GM18517 (cell line): Measurements from ENCODE around the gene TMEM63C.
A peak's percentile ranks its signal among the peaks of the same experiment; 100 is the strongest.
"Not testable (repeated sequence)": the region's sequence is repeated elsewhere in the genome, so short reads cannot be mapped to it uniquely, and the experiment has no call there.

Experiments used
- ATAC-seq: cut with Tn5 transposase; IDR thresholded peaks from one replicate; pipeline ENCODE4 v1.9.1; 2021; ENCODE audit warnings: mild to moderate bottlenecking, moderate library complexity; ENCODE audit not compliant: unreplicated experiment

TMEM63C gene

GRCh38 chr14:77155083-77155482 is 26.5 kb upstream of the TMEM63C start:
- ATAC-seq, result no peak

GRCh38 chr14:77157740-77158139 is 23.9 kb upstream of the TMEM63C start:
- ATAC-seq, result no peak

- no peak for ATAC-seq
These were observed 23.3 kb upstream of the TMEM63C start for GRCh38 chr14:77158175-77158881.

GRCh38 chr14:77158882-77159255 is 22.7 kb upstream of the TMEM63C start:
- no peak for ATAC-seq

GRCh38 chr14:77161011-77161410 is 20.6 kb upstream of the TMEM63C start:
- ATAC-seq, result no peak

GRCh38 chr14:77170045-77170444 is 11.6 kb upstream of the TMEM63C start:
- ATAC-seq, result no peak

GRCh38 chr14:77172916-77173315 is 8.7 kb upstream of the TMEM63C start:
- no peak for ATAC-seq

GRCh38 chr14:77173911-77174617 is 7.5 kb upstream of the TMEM63C start:
- not testable (repeated sequence) for ATAC-seq

- ATAC-seq, result no peak
These were observed 5.8 kb upstream of the TMEM63C start for GRCh38 chr14:77175843-77176242.

GRCh38 chr14:77177702-77178101 is 3.9 kb upstream of the TMEM63C start:
- no peak for ATAC-seq

- ATAC-seq, result no peak
These were observed 2.9 kb upstream of the TMEM63C start for GRCh38 chr14:77178656-77179055.

- peak; percentile 23 for ATAC-seq
These were observed 634 bp upstream of the TMEM63C start for GRCh38 chr14:77180726-77181602.

- ATAC-seq, result no peak
These were observed 2.3 kb downstream of the TMEM63C start for GRCh38 chr14:77183896-77184295.

- no peak for ATAC-seq
These were observed 2.9 kb downstream of the TMEM63C start for GRCh38 chr14:77184396-77185092.

GRCh38 chr14:77185093-77185465 is 3.5 kb downstream of the TMEM63C start:
- no peak for ATAC-seq

- ATAC-seq, result no peak
These were observed 5.5 kb downstream of the TMEM63C start for GRCh38 chr14:77186911-77187648.

- no peak for ATAC-seq
These were observed 6.0 kb downstream of the TMEM63C start for GRCh38 chr14:77187649-77188012.

- no peak for ATAC-seq
These were observed 7.9 kb downstream of the TMEM63C start for GRCh38 chr14:77189479-77189878.

- ATAC-seq, result no peak
These were observed 9.4 kb downstream of the TMEM63C start for GRCh38 chr14:77190977-77191376.

GRCh38 chr14:77194706-77195105 is 13.1 kb downstream of the TMEM63C start:
- no peak for ATAC-seq
